GM19438 (cell line): ENCODE data around the gene MED17.

ENCODE experiments used
- ATAC-seq: cut with Tn5 transposase; IDR thresholded peaks from one replicate; pipeline ENCODE4 v1.9.1; 2021; ENCODE audit warnings: low read depth; ENCODE audit not compliant: unreplicated experiment

Gene MED17

DNA sequence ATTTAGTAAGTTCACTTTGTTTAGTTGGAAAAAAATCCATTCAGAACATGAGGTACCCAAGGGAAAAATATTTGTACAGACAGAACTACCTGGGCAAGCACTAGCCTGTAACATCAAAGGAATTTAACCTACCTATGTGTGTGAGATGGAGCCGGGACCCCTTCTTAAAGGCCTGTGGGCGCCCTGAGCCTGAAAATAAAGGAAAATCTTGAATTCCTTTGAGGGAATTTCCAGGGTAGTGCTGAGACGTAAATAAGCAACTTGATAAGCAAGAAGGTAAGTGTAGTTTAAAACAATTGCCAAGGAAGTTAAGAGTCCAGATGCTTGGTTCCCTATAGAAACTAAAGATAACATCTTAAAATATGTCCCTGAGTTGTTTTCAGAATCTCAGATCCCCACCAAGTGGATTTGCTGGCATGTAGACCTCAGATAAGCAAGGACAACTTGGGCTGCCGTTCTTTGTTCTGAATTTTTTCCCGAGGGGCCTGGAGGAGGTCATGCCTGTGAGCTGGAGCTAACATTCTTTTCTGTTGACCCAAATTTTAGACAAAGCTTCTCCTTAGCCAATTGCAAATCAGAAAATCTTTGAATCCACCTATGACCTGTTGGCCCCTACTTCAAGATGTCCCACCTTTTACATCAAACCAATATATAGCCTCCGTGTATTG, 31.0 kb downstream of the MED17 start:
- no peak for ATAC-seq

DNA sequence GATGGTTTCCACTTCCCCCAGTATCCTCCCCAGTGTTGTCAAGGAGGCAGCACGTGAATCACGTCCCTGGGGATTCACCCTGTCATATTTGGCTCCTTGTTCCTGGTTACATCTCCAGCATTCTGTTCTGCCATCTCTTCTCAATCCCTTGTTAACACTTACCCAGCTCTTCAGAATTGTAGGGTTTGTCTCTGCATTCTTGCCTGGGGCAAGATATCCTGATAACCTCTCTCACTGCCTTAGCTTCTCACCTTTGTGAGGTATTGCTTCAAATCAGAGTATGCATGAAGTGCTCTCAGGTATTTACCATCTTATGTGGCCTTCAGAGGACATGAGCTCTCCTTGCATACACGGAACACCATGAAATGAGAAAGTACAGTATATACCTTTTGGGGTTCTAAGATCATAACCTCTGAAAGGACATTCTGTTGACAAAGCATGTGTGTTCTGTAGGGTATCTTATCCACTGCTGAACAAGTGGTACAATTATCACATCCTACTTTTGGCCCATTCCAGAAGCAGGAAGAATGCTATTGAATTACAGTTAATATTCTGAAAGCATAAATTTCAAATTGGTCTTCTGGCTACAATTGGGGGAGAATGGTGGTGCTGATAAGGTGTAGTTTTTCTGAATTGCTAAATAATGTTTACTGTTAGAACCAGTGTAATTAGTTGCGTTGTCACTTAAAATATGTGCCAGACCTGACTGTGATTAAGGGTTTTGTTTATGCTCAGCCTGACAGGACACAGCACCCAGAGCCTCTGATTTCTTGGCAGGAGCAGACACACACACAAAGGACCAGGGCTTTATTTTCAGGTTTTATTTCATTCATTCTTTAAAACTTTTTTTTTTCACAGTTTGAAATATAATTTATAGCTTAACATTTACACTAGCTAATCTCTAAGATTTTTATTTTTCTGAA, 33.6 kb downstream of the MED17 start:
- no peak for ATAC-seq

DNA sequence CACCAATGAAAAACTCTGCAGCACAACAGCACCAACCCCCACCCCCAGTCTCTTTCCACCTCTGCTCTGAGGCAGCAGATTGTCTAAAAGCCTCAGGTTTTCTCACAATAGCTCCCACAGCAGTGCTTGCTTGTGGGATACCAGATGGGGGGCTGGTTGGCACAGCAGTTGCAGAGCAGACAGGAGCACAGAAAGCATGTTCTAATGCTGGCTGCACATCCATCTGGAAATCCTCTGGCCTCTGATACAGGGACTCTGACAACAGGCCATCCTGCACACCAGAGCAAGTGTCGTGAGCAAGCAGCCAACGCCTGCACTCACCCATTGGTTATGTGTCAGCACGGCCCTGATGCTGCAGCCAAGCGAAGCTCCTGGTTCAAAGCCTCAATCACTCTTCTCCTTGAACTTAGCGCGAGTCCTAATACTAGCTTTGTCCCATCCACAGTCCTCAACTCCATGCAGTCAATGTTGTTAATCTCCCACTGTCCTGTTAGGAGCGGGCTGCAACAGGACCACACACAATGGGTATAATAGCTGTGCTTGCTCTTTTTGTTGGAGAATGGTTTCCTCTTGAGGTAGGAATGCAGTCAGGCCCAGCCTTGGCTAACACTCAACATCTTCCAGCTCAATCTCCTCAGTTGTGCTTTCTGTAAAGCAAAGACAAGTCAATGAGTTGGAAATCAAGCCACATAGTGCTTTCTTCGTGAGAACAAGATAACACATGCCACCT, 36.0 kb downstream of the MED17 start:
- ATAC-seq, result no peak

DNA sequence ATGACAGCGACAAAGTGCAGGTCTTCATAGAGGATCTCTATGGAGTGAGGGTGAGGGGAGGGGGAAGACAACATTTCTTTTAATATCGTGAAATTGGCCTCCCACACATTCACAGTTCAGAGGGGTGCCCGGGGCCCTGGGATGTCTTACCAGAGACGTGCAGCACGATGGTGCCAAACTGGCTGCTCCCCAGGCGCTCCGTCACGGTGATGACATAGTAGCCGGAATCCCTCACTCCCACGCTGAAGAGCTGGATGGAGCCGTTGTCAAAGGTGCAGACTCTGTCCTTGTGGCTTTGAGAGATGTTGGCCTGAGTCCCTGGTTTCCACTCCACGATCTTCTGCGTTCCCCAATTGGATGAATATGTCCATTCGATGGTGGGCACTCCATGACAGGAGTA, 36.8 kb downstream of the MED17 start:
- ATAC-seq, result no peak

DNA sequence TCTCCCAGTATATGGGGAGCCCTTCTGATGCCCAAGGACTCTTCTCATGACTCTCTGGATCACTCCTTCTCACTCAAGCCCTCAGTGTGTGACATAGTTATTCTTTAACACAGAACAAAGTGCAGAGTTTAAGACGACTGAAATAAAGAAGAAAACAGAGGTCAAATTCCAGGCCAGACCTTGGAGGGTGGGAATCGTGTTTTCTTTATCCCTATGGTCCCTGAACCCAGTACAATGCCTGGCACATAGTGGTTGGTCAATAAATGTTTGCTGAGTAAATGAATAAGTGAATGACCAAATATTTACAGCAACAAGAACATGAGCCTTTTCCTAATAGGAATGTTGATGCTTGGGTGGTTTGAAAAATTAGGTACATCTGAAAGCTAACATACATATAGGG, 37.5 kb downstream of the MED17 start:
- no peak for ATAC-seq

DNA sequence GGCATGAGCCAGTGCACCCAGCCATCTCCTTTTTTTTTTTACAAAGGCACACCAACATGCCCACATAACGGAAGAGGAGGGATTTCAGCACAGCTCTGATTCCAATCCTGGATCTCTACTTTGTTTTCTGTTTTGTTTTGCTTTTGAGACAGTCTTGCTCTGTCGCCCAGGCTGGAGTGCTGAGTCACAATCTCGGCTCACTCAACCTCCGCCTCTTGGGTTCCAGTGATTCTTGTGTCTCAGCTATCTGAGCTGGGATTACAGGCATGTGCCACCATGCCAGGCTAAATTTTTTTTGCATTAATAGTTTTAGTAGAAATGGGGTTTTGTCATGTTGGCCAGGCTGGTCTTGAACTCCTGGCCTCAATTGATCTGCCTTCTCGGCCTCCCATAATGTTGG, 38.3 kb downstream of the MED17 start:
- no peak for ATAC-seq

DNA sequence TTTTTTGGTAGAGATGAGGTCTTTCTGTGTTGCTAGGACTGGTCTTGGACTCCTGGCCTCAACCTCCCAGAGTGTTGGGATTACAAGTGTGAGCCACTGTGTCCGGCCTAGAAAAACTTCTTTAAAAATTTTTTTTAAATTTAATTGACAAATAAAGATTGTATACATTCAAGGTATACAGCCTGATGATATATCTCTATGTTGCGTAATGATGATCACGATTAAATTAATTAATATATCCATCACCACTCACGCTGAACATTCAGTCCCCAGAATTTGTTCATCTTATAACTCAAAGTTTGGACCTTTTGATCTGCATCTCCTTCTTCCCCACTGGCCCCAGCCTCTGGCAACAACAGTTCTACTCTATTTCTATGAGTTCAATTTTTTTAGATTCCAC, 39.1 kb downstream of the MED17 start:
- no peak for ATAC-seq

DNA sequence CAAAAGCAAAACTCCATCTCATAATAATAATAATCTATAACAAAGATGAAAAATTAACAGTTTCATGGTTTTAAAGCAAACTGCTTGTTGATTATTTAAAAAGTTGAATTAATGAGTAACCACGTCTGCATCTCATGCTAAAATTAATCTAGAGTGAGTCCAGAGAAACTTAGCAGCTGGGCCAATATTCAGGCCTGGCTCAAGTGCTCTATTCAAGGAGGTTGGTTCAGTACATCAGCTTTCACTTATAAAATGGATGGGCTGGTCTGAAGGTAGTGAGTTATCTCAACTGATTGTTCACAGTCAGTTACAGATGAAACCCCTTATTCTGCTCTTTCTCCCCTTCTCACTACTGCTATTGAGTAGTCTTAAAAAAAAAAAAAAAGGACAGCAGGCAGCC, 43.3 kb downstream of the MED17 start:
- no peak for ATAC-seq

DNA sequence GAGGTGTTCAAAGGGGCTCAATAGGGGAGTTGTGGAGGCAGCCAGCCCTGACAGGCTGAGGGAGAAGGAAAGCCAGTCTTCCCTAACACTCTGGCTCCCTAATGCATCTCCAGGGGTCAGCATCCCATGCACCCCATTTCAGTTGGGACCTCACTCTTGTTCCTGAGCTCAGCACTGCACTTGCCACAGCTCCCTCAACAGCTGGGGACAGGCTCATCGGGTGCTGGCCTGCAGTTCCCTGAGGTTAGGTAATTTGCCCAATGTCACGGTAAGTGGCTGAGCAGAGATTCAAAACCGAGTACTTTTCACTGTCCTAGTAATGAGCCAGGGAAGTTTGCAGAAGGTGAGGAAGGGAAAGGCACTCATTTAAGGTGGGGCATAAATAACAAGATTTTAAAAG, 45.5 kb downstream of the MED17 start:
- no peak for ATAC-seq

DNA sequence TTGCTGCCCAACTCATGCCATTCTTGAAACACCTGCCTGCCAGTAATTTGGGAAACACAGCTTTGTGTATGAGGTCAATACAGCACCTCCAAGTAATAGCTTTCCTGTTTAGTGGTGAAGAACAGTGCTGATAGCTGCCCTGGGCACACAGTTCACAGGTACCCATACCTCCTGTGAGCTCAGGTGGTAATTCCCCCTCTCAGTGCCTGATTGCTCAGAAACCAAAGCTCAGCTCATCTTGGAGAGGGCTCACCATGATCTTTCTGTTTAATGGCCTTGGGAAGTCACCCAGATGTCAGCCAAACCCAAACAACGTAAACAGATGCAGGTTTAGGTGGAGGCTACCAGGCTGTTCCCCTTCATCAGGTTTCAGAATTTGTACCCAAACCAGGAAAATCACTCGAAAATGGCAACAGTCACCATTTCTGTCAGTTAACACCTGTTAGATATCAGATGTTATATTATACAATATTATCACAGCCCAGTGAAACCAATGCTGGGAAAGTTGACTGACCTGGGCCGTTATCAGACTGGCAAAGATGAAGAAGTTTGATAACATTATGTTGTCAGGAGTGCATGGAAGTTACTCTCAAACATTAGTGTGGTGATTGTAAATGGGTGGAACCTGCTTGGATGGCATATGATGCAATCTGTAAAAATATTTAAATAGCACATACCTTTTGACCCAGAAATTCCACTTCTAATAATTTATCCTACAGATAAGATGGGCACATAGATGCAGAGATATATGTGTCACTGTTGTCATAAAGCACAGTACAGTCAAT, 47.5 kb downstream of the MED17 start:
- ATAC-seq, result no peak

DNA sequence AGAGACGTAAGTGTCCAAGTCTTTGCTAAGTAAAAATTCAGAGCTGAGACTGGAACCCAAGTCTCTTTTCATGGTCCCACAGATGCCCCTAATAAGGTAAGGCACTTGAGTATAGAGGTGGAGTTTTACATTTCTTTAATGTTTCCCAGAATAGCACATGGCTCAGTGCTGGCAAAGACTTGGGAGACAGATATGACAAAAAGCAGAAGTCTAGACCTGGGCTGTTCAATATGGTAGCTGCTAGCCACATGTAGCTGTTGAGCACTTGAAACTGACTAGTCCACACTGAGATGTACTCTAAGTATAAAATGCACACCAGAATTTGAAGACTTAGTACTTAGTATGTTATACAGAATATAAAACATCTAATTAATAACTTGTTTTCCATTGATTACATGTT, 48.7 kb downstream of the MED17 start:
- no peak for ATAC-seq

DNA sequence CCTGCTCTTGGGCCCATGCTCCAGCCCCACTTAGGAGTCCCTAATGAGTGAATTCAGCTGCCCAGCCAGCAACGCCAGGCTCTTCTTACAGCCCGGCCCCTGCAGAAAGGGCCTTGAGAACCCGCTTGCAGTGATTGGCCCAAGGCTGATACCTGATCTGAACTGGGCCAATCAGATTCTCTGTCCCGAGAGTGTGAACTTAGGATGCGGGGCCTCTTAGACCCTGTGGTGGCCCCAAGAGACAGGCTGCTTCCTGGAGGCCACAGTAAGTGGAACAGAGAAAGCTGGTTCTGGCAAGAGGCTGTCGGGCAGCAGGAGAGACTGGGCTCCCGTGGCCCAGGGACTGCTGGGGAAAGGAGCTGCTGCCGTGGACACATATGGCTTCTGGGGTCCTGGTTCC, 54.9 kb downstream of the MED17 start:
- no peak for ATAC-seq

DNA sequence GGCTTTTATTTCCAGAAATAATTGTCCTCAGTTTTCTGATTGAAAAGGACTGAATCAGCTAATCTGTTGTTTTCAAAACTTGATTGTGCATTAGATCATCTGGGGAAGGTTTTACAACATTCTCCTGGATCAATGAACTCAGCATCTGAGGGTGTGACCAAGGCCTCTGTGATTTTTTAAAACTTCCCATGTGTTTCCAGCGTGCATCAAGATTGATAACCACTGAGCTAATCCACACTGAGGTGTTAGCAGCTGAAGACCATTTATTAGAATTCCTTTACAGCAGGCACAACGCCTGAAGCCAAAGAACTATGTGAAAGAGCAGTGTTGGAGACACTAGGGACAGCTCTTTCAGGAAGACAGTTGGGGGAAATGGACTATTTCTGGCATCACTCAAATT, 56.1 kb downstream of the MED17 start:
- no peak for ATAC-seq

DNA sequence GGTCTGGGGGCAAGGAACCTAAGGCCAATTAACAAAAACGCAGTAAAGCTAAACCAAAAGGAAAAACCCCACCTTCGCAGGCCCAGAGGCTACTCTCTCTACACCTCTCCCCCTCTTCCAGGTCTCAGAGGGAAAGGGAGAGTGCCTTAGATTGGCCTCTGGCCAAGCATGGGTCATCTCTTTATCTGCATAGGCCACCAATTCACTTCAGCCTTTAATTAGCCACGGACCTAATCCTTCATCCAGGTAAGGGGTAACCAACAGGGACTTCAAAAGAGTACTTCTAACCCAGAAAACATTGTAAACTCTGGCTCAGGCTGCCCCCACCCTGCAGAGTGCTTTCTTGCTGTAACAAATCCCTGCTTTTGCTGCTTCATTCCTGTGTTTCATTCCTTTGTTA, 56.9 kb downstream of the MED17 start:
- no peak for ATAC-seq

DNA sequence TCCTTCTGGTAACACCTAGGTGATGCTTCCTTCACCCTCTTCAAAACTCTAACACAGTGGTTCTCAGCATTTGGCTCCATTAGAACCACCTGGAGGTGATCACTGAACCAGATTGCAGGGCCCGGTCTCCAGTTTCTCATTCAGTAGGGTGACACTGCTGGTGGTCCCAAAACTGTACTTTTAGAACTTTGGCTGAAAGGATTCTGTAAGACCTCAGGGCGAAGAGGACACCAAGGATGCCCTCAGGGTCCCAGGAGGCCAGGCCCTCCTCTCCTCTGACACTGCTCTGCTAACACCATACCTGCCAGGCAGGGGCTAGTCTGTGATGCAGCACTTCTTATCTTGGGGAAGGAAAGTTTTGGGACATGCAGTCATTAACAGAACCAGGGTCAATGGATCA, 57.4 kb downstream of the MED17 start:
- ATAC-seq, result no peak

DNA sequence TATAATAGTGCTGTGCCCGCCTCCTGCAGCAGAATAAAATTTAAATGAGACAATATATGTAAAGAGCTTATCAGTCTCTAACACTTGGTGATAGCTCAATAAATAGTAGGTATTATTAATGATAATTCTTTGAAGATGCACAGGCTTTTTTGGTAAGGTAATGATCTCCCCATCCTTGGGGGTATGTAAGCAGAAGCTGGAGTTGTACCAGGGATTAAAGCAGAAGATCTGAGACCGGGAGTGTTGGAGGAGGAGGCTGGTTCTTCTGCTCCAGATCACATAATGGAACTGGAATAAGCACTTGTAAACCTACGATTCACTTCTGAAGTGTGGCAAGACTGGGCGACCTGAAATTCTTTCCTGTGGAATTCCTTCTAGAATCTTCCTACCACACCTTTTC, 58.0 kb downstream of the MED17 start:
- no peak for ATAC-seq

DNA sequence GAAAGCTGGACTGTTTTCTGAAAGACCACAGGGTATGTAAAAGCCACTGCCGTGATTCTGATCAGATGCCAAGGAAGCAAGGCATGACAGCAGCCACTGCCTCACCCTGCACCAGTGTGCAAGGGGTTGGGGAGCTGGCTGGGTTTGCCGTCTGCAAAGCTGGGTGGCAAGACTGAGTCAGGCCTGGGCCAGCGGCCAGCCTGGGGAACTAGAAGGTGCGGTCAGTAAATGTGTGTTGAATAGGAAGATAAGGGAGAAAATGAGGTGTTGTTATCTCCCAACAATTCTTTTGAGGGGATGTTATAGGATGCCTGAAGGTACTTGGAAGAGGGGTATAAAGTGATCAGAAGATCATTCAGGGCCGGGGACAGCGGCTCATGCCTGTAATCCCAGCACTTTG, 58.4 kb downstream of the MED17 start:
- no peak for ATAC-seq

DNA sequence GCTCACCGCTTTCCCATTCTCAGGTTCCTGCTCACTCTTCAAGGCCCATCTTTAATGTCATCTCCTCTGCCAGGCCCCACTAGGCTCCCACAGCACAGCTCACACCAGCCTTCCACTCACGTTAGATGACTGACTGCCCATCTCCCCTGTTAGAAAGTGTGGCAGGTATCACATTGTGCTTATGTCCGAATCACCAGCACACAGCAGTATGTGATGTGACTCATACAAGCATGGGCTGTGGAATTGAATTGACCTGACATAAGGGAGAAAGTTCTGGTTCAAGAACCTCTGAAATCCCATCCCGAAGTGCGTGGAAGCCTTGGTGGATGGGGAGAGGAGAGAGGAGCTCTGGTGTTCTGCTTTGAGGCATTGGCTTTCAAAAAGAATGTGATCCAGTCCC, 59.8 kb downstream of the MED17 start:
- no peak for ATAC-seq

DNA sequence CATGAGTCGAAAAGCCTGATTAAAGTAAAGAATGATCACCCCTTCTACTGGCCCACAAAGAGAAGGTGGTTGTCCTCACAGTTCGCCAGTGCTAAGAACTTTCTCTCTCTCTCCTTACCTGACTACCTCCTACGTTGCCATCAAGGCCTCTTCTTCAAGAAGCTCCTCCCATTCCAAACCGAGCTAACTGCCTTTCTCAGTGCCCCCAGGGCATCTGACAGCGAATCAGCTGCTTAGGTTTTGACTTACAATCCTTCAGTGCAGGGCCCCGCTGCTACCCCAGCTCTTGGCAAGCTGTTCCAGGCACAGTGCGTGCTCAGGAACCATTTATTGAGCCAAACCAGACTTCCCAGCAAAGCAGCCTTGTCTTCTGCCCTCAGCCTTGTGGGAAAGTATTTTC, 60.5 kb downstream of the MED17 start:
- ATAC-seq, result no peak

DNA sequence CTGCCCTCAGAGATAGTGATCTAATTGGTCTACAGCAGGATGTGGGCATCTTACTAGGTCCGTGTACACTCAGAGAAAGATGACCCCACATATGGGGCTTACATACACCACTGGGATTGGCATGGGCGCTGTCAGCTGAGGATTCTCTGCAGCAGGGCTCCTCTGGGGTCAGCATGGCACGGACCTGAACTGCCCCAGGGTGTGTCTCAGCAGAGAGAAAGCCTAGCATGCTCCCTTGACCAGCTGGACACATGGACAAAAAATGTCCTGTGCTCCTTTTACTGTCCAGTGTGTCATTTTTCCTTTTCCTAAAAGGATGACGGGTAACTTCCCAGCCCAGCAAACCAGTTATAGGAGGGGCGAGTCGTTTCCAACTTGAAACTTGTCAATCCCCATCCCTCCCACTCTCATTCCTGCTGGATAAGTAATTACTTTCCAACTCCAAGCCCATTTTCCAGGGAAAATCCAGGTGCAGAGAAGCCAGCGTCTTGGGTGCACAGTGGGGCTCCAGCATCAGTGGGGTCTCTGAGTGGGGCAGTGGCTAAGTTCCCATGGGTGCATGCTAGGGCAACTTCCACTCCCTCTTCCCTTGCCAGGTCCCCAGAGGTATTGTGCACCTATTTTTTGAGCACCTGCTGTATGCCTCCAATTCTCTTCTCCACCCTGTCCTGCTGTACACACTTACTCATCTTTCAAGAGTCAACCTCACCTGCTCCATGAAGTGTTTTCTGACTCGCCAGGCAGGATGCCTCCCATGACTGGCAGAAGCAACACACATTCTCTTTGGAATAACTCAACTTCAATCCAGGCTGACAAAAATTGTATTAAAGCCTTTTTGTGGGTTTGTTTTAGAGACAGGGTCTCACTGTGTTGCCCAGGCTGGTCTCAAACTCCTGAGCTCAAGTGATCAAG, 61.4 kb downstream of the MED17 start:
- no peak for ATAC-seq
